Nephron progenitor cell (in vitro differentiated cells): ENCODE data around the gene ATM.

Experiments
- DNase-seq: peaks from one replicate; pipeline ENCODE4 v3.0.0; 2021
- H3K27ac Mint-ChIP-seq: 2 replicates; pipeline ENCODE4 v1.8.0; 2021; ENCODE audit warnings: mild to moderate bottlenecking, moderate library complexity, mixed read lengths
- H3K27me3 Mint-ChIP-seq: 2 replicates; pipeline ENCODE4 v1.8.0; 2021; ENCODE audit warnings: mild to moderate bottlenecking, low read depth, mixed read lengths; ENCODE audit not compliant: poor library complexity
- H3K36me3 Mint-ChIP-seq: 2 replicates; pipeline ENCODE4 v1.8.0; 2021; ENCODE audit warnings: low read depth, mixed read lengths
- H3K4me1 Mint-ChIP-seq: 2 replicates; pipeline ENCODE4 v1.8.0; 2021; ENCODE audit warnings: mixed read lengths
- H3K4me3 Mint-ChIP-seq: 2 replicates; pipeline ENCODE4 v1.8.0; 2021; ENCODE audit warnings: mild to moderate bottlenecking, moderate library complexity, mixed read lengths
- H3K9me3 Mint-ChIP-seq: 2 replicates; pipeline ENCODE4 v1.8.0; 2021; ENCODE audit warnings: mild to moderate bottlenecking, moderate library complexity, mixed read lengths
- CTCF ChIP-seq: fragments of 200-600 bp; sonication (generic); IDR thresholded peaks from 2 replicates; pipeline ENCODE4 v1.5.0; 2021; ENCODE audit warnings: antibody characterized with exemption

The ATM gene

GRCh38 chr11:108324587-108324986, 101.7 kb downstream of the ATM start:
- no peak for DNase-seq
- no peak for TF ChIP-seq CTCF
- Mint-ChIP-seq H3K9me3 (no peaks in the 10 kb centered on the region), H3K4me1 (no peaks in the 10 kb centered on the region), H3K4me3 (no peak overlapping the region), H3K27ac (no peak overlapping the region), H3K36me3 (peaks cover 43% of the 10 kb centered on the region), H3K27me3 (no peaks in the 10 kb centered on the region)

GRCh38 chr11:108333403-108333899, 110.6 kb downstream of the ATM start:
- Mint-ChIP-seq H3K27ac (no peak overlapping the region), H3K27me3 (no peaks in the 10 kb centered on the region), H3K4me1 (no peaks in the 10 kb centered on the region), H3K36me3 (peaks cover 69% of the 10 kb centered on the region), H3K4me3 (no peak overlapping the region), H3K9me3 (no peaks in the 10 kb centered on the region)
- DNase-seq: no peak
- TF ChIP-seq CTCF: no peak

GRCh38 chr11:108338750-108339149, 115.9 kb downstream of the ATM start:
- Mint-ChIP-seq H3K4me3 (no peak overlapping the region), H3K36me3 (peaks cover 35% of the 10 kb centered on the region), H3K27me3 (no peaks in the 10 kb centered on the region), H3K4me1 (no peaks in the 10 kb centered on the region), H3K27ac (no peak overlapping the region), H3K9me3 (no peaks in the 10 kb centered on the region)
- no peak for DNase-seq
- no peak for TF ChIP-seq CTCF

- Mint-ChIP-seq H3K4me1 (no peaks in the 10 kb centered on the region), H3K27ac (peak overlapping the region; percentile 58), H3K36me3 (peaks cover 17% of the 10 kb centered on the region), H3K27me3 (no peaks in the 10 kb centered on the region), H3K4me3 (no peak overlapping the region), H3K9me3 (no peaks in the 10 kb centered on the region)
- TF ChIP-seq CTCF: no peak
- no peak for DNase-seq
These were observed 118.1 kb downstream of the ATM start for GRCh38 chr11:108340973-108341372.

GRCh38 chr11:108341654-108342053, 118.8 kb downstream of the ATM start:
- Mint-ChIP-seq H3K4me1 (no peaks in the 10 kb centered on the region), H3K27me3 (no peaks in the 10 kb centered on the region), H3K36me3 (peaks cover 11% of the 10 kb centered on the region), H3K27ac (no peak overlapping the region), H3K9me3 (no peaks in the 10 kb centered on the region), H3K4me3 (no peak overlapping the region)
- DNase-seq: no peak
- no peak for TF ChIP-seq CTCF

GRCh38 chr11:108343714-108344113, 120.8 kb downstream of the ATM start:
- DNase-seq: no peak
- TF ChIP-seq CTCF: no peak
- Mint-ChIP-seq H3K4me1 (no peaks in the 10 kb centered on the region), H3K4me3 (no peak overlapping the region), H3K27ac (no peak overlapping the region), H3K9me3 (no peaks in the 10 kb centered on the region), H3K36me3 (peaks cover 10% of the 10 kb centered on the region), H3K27me3 (no peaks in the 10 kb centered on the region)
